Liver (tissue), 9 donors: Measurements from ENCODE around the gene SEMA4D. TPM values are rescaled to one million over a fixed set of nuclear protein-coding genes. Genes with fewer than 3 reads are reported as not detected.

Source experiments
- DNase-seq: peaks from one replicate; pipeline ENCODE4 v3.0.0-alpha.2; 2017; ENCODE audit warnings: low spot score
- H3K27ac ChIP-seq, 2 donors: one replicate each; pipeline ENCODE4 v1.7.0; 2013; ENCODE audit warnings: inconsistent platforms in 2 of 2, low read length in 2 of 2, control low read depth in 1 of 2, low read depth in 1 of 2, mild to moderate bottlenecking in 1 of 2
- H3K27me3 ChIP-seq, 4 donors: one replicate each; pipeline versions ENCODE4 v1.6.1 to v1.7.0; 2013; ENCODE audit warnings: low read length in 3 of 4, inconsistent platforms in 1 of 4, mild to moderate bottlenecking in 1 of 4, moderate library complexity in 1 of 4; ENCODE audit not compliant: control insufficient read depth in 4 of 4, insufficient read depth in 4 of 4
- H3K36me3 ChIP-seq, 4 donors: one replicate each; pipeline versions ENCODE4 v1.6.1 to v1.7.0; 2013; ENCODE audit warnings: low read length in 3 of 4, mild to moderate bottlenecking in 3 of 4, low read depth in 1 of 4, moderate library complexity in 1 of 4; ENCODE audit not compliant: control insufficient read depth in 4 of 4, insufficient read depth in 3 of 4
- H3K4me1 ChIP-seq, 4 donors: one replicate each; pipeline versions ENCODE4 v1.6.1 to v1.7.0; 2013; ENCODE audit warnings: low read length in 3 of 4, mild to moderate bottlenecking in 3 of 4, moderate library complexity in 1 of 4; ENCODE audit not compliant: control insufficient read depth in 4 of 4, insufficient read depth in 4 of 4
- H3K4me3 ChIP-seq, 3 donors: one replicate each; pipeline versions ENCODE4 v1.6.1 to v1.7.0; 2013; ENCODE audit warnings: low read length in 3 of 3, control low read depth in 1 of 3, low read depth in 1 of 3, mild to moderate bottlenecking in 1 of 3
- H3K9ac ChIP-seq, 2 donors: one replicate each; pipeline ENCODE4 v1.7.0; 2013; ENCODE audit warnings: low read length in 2 of 2, mild to moderate bottlenecking in 2 of 2, moderate library complexity in 2 of 2, control low read depth in 1 of 2, low read depth in 1 of 2
- H3K9me3 ChIP-seq, 4 donors: one replicate each; pipeline versions ENCODE4 v1.6.1 to v1.7.0; 2013; ENCODE audit warnings: low read length in 3 of 4; ENCODE audit not compliant: control insufficient read depth in 4 of 4
- EGR1 ChIP-seq, 2 donors: IDR thresholded peaks; 2 replicates each; pipeline ENCODE4 v1.6.1; 2016 to 2018; ENCODE audit warnings: antibody characterized with exemption in 2 of 2, low read depth in 2 of 2
- FOXA1 ChIP-seq: IDR thresholded peaks from 2 replicates; pipeline ENCODE4 v1.6.1; 2016; ENCODE audit warnings: antibody characterized with exemption
- FOXA2 ChIP-seq: IDR thresholded peaks from 2 replicates; pipeline ENCODE4 v1.6.1; 2016; ENCODE audit warnings: antibody characterized with exemption
- GABPA ChIP-seq, 2 donors: IDR thresholded peaks in 1 of 2; conservative IDR thresholded peaks in 1 of 2; 2 replicates each; pipeline ENCODE4 v1.6.1; 2016; ENCODE audit warnings: antibody characterized with exemption in 2 of 2, mild to moderate bottlenecking in 1 of 2, moderate library complexity in 1 of 2
- HNF4A ChIP-seq, 2 donors: conservative IDR thresholded peaks; 2 replicates each; pipeline ENCODE4 v1.6.1; 2016; ENCODE audit warnings: antibody characterized with exemption in 2 of 2, mild to moderate bottlenecking in 2 of 2
- HNF4G ChIP-seq: IDR thresholded peaks from 2 replicates; pipeline ENCODE4 v1.6.1; 2016; ENCODE audit warnings: antibody characterized with exemption
- JUND ChIP-seq, 2 donors: IDR thresholded peaks; 2 replicates each; pipeline ENCODE4 v1.6.1; 2016; ENCODE audit warnings: antibody characterized with exemption in 2 of 2
- NR2F2 ChIP-seq: IDR thresholded peaks from 2 replicates; pipeline ENCODE4 v1.6.1; 2016; ENCODE audit warnings: antibody characterized with exemption
- RAD21 ChIP-seq, 2 donors: IDR thresholded peaks; 2 replicates each; pipeline ENCODE4 v1.6.1; 2016; ENCODE audit warnings: antibody characterized with exemption in 2 of 2, mild to moderate bottlenecking in 2 of 2
- RXRA ChIP-seq, 2 donors: IDR thresholded peaks; 2 replicates each; pipeline ENCODE4 v1.6.1; 2017 to 2018; ENCODE audit warnings: antibody characterized with exemption in 2 of 2, mild to moderate bottlenecking in 1 of 2
- SP1 ChIP-seq: IDR thresholded peaks from 2 replicates; pipeline ENCODE4 v1.6.1; 2018; ENCODE audit warnings: antibody characterized with exemption, mild to moderate bottlenecking
- TAF1 ChIP-seq: conservative IDR thresholded peaks from 2 replicates; pipeline ENCODE4 v1.6.1; 2016; ENCODE audit warnings: antibody characterized with exemption, mild to moderate bottlenecking
- YY1 ChIP-seq: IDR thresholded peaks from 2 replicates; pipeline ENCODE4 v1.6.1; 2016; ENCODE audit warnings: antibody characterized with exemption, mild to moderate bottlenecking
- WGBS: extraction: QIAGEN DNeasy Blood & Tissue Kit; methylation state at CpG from one replicate; pipeline ENCODE4 v1.1.7; 2013; 5-methylcytosine and 5-hydroxymethylcytosine counted together
- polyA plus RNA-seq, 2 donors: library from polyadenylated mRNA; stranded (reverse) in 1 of 2; unstranded in 1 of 2; fragments of 200-250 nt in 1 of 2; fragments of >200 nt in 1 of 2; fragmentation: Nextera tagmentation in 1 of 2; extraction: Ambion mirVana in 1 of 2; gene quantifications; one replicate each; pipeline versions ENCODE4 v1.2.1 to v1.2.3, GENCODE V29; 2013 to 2015
- total RNA-seq, 2 donors: library from RNA; depleted of rRNA; stranded (reverse); fragments of >200 nt; gene quantifications; one replicate each; pipeline ENCODE4 v1.2.3, GENCODE V29; 2014
- TF ChIP-seq, protein P1 (sequence below): IDR thresholded peaks from 2 replicates; pipeline ENCODE4 v1.6.1; 2016; ENCODE audit warnings: antibody characterized with exemption, mild to moderate bottlenecking
- TF ChIP-seq, protein P2 (sequence below): fragments of 150-350 bp; IDR thresholded peaks from 2 replicates; pipeline ENCODE4 v1.5.1; 2017; ENCODE audit warnings: improper control_type of control experiment, low read depth, low read length; ENCODE audit not compliant: missing input control
- TF ChIP-seq, protein P3 (sequence below): IDR thresholded peaks from 2 replicates; pipeline ENCODE4 v1.6.1; 2016; ENCODE audit warnings: antibody characterized with exemption
- TF ChIP-seq, protein P4 (sequence below): IDR thresholded peaks from 2 replicates; pipeline ENCODE4 v1.6.1; 2016; ENCODE audit warnings: antibody characterized with exemption
- TF ChIP-seq, protein P5 (sequence below): IDR thresholded peaks from 2 replicates; pipeline ENCODE4 v1.6.1; 2016; ENCODE audit warnings: antibody characterized with exemption
- donor health status: healthy.
- donor health status: healthy.
- donor health status: healthy.
- donor health status: healthy.
- donor health status: healthy.

SEMA4D gene
- total and polyA plus RNA-seq, 4 donors = 1.4 to 12.0 (median 4.1) TPM

DNA sequence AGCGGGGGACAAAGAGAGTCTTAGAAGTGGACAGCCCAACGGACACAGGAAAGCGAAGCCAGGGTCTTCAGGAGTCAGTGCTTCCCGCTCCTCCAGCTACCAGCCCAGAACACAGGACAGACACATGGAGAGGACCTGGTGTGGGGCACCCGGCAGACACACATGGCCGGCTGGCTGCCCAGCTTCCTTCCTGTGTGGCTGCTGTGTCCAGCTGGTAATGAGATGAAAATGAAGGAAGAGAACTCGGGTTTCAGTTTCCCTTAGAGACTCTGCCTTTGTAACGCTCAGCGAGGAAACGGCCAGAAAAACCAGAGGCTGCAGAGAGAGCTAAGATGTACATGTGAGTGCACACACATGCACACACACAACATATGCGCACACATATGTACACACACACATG, 92.1 kb downstream of the SEMA4D start:
- Histone ChIP-seq H3K27me3 (no peaks in the 10 kb centered on the region), H3K9me3 (no peaks in the 10 kb centered on the region), H3K4me1 (peaks cover 0 to 3% (median 0%) of the 10 kb centered on the region in 4 donors), H3K4me3 (no peak overlapping the region), H3K27ac (peak overlapping the region in 1 of 2 donors; percentile 28), H3K9ac (no peak overlapping the region), H3K36me3 (no peaks in the 10 kb centered on the region)
- TF ChIP-seq NR2F2 = no peak
- TF ChIP-seq, protein P1, sequence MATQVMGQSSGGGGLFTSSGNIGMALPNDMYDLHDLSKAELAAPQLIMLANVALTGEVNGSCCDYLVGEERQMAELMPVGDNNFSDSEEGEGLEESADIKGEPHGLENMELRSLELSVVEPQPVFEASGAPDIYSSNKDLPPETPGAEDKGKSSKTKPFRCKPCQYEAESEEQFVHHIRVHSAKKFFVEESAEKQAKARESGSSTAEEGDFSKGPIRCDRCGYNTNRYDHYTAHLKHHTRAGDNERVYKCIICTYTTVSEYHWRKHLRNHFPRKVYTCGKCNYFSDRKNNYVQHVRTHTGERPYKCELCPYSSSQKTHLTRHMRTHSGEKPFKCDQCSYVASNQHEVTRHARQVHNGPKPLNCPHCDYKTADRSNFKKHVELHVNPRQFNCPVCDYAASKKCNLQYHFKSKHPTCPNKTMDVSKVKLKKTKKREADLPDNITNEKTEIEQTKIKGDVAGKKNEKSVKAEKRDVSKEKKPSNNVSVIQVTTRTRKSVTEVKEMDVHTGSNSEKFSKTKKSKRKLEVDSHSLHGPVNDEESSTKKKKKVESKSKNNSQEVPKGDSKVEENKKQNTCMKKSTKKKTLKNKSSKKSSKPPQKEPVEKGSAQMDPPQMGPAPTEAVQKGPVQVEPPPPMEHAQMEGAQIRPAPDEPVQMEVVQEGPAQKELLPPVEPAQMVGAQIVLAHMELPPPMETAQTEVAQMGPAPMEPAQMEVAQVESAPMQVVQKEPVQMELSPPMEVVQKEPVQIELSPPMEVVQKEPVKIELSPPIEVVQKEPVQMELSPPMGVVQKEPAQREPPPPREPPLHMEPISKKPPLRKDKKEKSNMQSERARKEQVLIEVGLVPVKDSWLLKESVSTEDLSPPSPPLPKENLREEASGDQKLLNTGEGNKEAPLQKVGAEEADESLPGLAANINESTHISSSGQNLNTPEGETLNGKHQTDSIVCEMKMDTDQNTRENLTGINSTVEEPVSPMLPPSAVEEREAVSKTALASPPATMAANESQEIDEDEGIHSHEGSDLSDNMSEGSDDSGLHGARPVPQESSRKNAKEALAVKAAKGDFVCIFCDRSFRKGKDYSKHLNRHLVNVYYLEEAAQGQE = no peak
- no peak for TF ChIP-seq YY1
- no peak for TF ChIP-seq FOXA2
- TF ChIP-seq, protein P2, sequence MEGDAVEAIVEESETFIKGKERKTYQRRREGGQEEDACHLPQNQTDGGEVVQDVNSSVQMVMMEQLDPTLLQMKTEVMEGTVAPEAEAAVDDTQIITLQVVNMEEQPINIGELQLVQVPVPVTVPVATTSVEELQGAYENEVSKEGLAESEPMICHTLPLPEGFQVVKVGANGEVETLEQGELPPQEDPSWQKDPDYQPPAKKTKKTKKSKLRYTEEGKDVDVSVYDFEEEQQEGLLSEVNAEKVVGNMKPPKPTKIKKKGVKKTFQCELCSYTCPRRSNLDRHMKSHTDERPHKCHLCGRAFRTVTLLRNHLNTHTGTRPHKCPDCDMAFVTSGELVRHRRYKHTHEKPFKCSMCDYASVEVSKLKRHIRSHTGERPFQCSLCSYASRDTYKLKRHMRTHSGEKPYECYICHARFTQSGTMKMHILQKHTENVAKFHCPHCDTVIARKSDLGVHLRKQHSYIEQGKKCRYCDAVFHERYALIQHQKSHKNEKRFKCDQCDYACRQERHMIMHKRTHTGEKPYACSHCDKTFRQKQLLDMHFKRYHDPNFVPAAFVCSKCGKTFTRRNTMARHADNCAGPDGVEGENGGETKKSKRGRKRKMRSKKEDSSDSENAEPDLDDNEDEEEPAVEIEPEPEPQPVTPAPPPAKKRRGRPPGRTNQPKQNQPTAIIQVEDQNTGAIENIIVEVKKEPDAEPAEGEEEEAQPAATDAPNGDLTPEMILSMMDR = no peak
- TF ChIP-seq, protein P3, sequence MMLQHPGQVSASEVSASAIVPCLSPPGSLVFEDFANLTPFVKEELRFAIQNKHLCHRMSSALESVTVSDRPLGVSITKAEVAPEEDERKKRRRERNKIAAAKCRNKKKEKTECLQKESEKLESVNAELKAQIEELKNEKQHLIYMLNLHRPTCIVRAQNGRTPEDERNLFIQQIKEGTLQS = no peak
- TF ChIP-seq, protein P4, sequence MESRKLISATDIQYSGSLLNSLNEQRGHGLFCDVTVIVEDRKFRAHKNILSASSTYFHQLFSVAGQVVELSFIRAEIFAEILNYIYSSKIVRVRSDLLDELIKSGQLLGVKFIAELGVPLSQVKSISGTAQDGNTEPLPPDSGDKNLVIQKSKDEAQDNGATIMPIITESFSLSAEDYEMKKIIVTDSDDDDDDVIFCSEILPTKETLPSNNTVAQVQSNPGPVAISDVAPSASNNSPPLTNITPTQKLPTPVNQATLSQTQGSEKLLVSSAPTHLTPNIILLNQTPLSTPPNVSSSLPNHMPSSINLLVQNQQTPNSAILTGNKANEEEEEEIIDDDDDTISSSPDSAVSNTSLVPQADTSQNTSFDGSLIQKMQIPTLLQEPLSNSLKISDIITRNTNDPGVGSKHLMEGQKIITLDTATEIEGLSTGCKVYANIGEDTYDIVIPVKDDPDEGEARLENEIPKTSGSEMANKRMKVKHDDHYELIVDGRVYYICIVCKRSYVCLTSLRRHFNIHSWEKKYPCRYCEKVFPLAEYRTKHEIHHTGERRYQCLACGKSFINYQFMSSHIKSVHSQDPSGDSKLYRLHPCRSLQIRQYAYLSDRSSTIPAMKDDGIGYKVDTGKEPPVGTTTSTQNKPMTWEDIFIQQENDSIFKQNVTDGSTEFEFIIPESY = no peak
- TF ChIP-seq HNF4G = no peak
- TF ChIP-seq SP1 = no peak
- no peak for TF ChIP-seq TAF1
- TF ChIP-seq GABPA (IDR thresholded peaks at IDR 0.05 in 1 of 2, conservative IDR thresholded peaks at IDR 0.05 in 1 of 2) = no peak
- no peak for TF ChIP-seq JUND (IDR thresholded peaks at IDR 0.05)
- TF ChIP-seq HNF4A (conservative IDR thresholded peaks at IDR 0.05) = no peak
- TF ChIP-seq RXRA (IDR thresholded peaks at IDR 0.05) = no peak
- TF ChIP-seq, protein P5, sequence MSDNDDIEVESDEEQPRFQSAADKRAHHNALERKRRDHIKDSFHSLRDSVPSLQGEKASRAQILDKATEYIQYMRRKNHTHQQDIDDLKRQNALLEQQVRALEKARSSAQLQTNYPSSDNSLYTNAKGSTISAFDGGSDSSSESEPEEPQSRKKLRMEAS = no peak
- TF ChIP-seq FOXA1 = no peak
- no peak for TF ChIP-seq RAD21 (IDR thresholded peaks at IDR 0.05)
- no peak for TF ChIP-seq EGR1 (IDR thresholded peaks at IDR 0.05; ENCODE audit: low read depth in 2 of 2)
- DNase-seq = no peak
- WGBS = 69% methylated on average over 11 of the region's 11 CpGs
